IPS-18a (cell line): Measurements from ENCODE around the gene PDP2.

ENCODE experiments used
- H3K27ac ChIP-seq: one replicate; pipeline ENCODE4 v1.5.1; 2013; ENCODE audit warnings: low read length
- H3K27me3 ChIP-seq: one replicate; pipeline ENCODE4 v1.6.1; 2013; ENCODE audit warnings: mild to moderate bottlenecking, low read length; ENCODE audit not compliant: control insufficient read depth, insufficient read depth
- H3K36me3 ChIP-seq: one replicate; pipeline ENCODE4 v1.6.1; 2013; ENCODE audit warnings: low read depth, low read length; ENCODE audit not compliant: control insufficient read depth
- H3K4me1 ChIP-seq: one replicate; pipeline ENCODE4 v1.6.1; 2013; ENCODE audit warnings: low read depth, low read length; ENCODE audit not compliant: control insufficient read depth
- H3K4me3 ChIP-seq: one replicate; pipeline ENCODE4 v1.5.1; 2013; ENCODE audit warnings: low read length
- H3K9ac ChIP-seq: one replicate; pipeline ENCODE4 v1.6.1; 2013; ENCODE audit warnings: mild to moderate bottlenecking, low read length, moderate library complexity
- H3K9me3 ChIP-seq: one replicate; pipeline ENCODE4 v1.6.1; 2013; ENCODE audit warnings: low read depth, low read length; ENCODE audit not compliant: control insufficient read depth

The PDP2 gene

GRCh38 chr16:66880288-66881013 is at the start of gene PDP2:
Gene PDP2, plus strand, starts transcription at chr16:66880515. Its CDS starts 3,770 bp downstream, at chr16:66884285.
- Histone ChIP-seq H3K4me1 (peaks cover 9% of the 10 kb centered on the region), H3K4me3 (peak within 1 kb of the TSS; percentile 89), H3K9me3 (no peaks in the 10 kb centered on the region), H3K36me3 (peaks cover 14% of the 10 kb centered on the region), H3K27me3 (peaks cover 7% of the 10 kb centered on the region), H3K27ac (no peak within 1 kb of the TSS), H3K9ac (peak within 1 kb of the TSS; percentile 51)

- peaks cover 6% of the 10 kb centered on the region for H3K36me3 ChIP-seq
- H3K27me3 ChIP-seq = peaks cover 7% of the 10 kb centered on the region
- no peak overlapping the region for H3K27ac ChIP-seq
- H3K4me1 ChIP-seq = peaks cover 8% of the 10 kb centered on the region
- H3K9me3 ChIP-seq = no peaks in the 10 kb centered on the region
- no peak overlapping the region for H3K4me3 ChIP-seq
- H3K9ac ChIP-seq = no peak overlapping the region
These were observed 48.1 kb upstream of the PDP2 start for GRCh38 chr16:66832190-66832589.

GRCh38 chr16:66832661-66833305 is 47.5 kb upstream of the PDP2 start:
- Histone ChIP-seq H3K4me1 (peaks cover 8% of the 10 kb centered on the region), H3K4me3 (no peak overlapping the region), H3K27ac (no peak overlapping the region), H3K36me3 (peaks cover 2% of the 10 kb centered on the region), H3K9me3 (no peaks in the 10 kb centered on the region), H3K9ac (no peak overlapping the region), H3K27me3 (peaks cover 7% of the 10 kb centered on the region)

GRCh38 chr16:66834746-66835145 is 45.6 kb upstream of the PDP2 start:
- no peaks in the 10 kb centered on the region for H3K36me3 ChIP-seq
- peaks cover under 1% of the 10 kb centered on the region for H3K4me1 ChIP-seq
- H3K4me3 ChIP-seq = no peak overlapping the region
- H3K27ac ChIP-seq = no peak overlapping the region
- H3K9me3 ChIP-seq = no peaks in the 10 kb centered on the region
- H3K27me3 ChIP-seq = peaks cover 7% of the 10 kb centered on the region
- H3K9ac ChIP-seq = no peak overlapping the region

- Histone ChIP-seq H3K9me3 (no peaks in the 10 kb centered on the region), H3K36me3 (no peaks in the 10 kb centered on the region), H3K9ac (no peak overlapping the region), H3K4me3 (no peak overlapping the region), H3K4me1 (no peaks in the 10 kb centered on the region), H3K27me3 (peaks cover 42% of the 10 kb centered on the region), H3K27ac (no peak overlapping the region)
These were observed 39.4 kb upstream of the PDP2 start for GRCh38 chr16:66840883-66841282.

GRCh38 chr16:66841366-66841765 is 38.9 kb upstream of the PDP2 start:
- Histone ChIP-seq H3K36me3 (no peaks in the 10 kb centered on the region), H3K27ac (no peak overlapping the region), H3K4me1 (no peaks in the 10 kb centered on the region), H3K4me3 (no peak overlapping the region), H3K27me3 (peaks cover 47% of the 10 kb centered on the region), H3K9ac (no peak overlapping the region), H3K9me3 (no peaks in the 10 kb centered on the region)

- peaks cover 60% of the 10 kb centered on the region for H3K27me3 ChIP-seq
- H3K4me3 ChIP-seq = no peak overlapping the region
- no peak overlapping the region for H3K27ac ChIP-seq
- no peak overlapping the region for H3K9ac ChIP-seq
- H3K36me3 ChIP-seq = no peaks in the 10 kb centered on the region
- H3K4me1 ChIP-seq = no peaks in the 10 kb centered on the region
- no peaks in the 10 kb centered on the region for H3K9me3 ChIP-seq
These were observed 37.5 kb upstream of the PDP2 start for GRCh38 chr16:66842765-66843164.

- H3K27me3 ChIP-seq = peaks cover 63% of the 10 kb centered on the region
- no peak overlapping the region for H3K27ac ChIP-seq
- no peaks in the 10 kb centered on the region for H3K36me3 ChIP-seq
- H3K4me1 ChIP-seq = no peaks in the 10 kb centered on the region
- no peak overlapping the region for H3K9ac ChIP-seq
- H3K9me3 ChIP-seq = no peaks in the 10 kb centered on the region
- H3K4me3 ChIP-seq = no peak overlapping the region
These were observed 37.1 kb upstream of the PDP2 start for GRCh38 chr16:66843191-66843590.

GRCh38 chr16:66844009-66844341 is 36.3 kb upstream of the PDP2 start:
- Histone ChIP-seq H3K4me3 (peak overlapping the region; percentile 64), H3K9me3 (no peaks in the 10 kb centered on the region), H3K4me1 (no peaks in the 10 kb centered on the region), H3K9ac (no peak overlapping the region), H3K27me3 (peaks cover 63% of the 10 kb centered on the region), H3K27ac (no peak overlapping the region), H3K36me3 (no peaks in the 10 kb centered on the region)

GRCh38 chr16:66844342-66845079 is 35.8 kb upstream of the PDP2 start, which contains the start of gene CA7:
Gene CA7, plus strand, starts transcription at chr16:66844414. Its CDS starts 74 bp downstream, at chr16:66844488.
- Histone ChIP-seq H3K27ac (no peak within 1 kb of the TSS), H3K9ac (no peak within 1 kb of the TSS), H3K27me3 (peaks cover 63% of the 10 kb centered on the region), H3K9me3 (no peaks in the 10 kb centered on the region), H3K4me3 (peak within 1 kb of the TSS; percentile 64), H3K36me3 (no peaks in the 10 kb centered on the region), H3K4me1 (no peaks in the 10 kb centered on the region)

- H3K4me3 ChIP-seq = peak overlapping the region; percentile 64
- H3K27ac ChIP-seq = no peak overlapping the region
- peaks cover 63% of the 10 kb centered on the region for H3K27me3 ChIP-seq
- no peaks in the 10 kb centered on the region for H3K9me3 ChIP-seq
- H3K9ac ChIP-seq = no peak overlapping the region
- no peaks in the 10 kb centered on the region for H3K4me1 ChIP-seq
- no peaks in the 10 kb centered on the region for H3K36me3 ChIP-seq
These were observed 35.3 kb upstream of the PDP2 start for GRCh38 chr16:66845080-66845410.
